Transverse colon (tissue), 4 donors: ENCODE results near the gene ZNF283. TPM values are rescaled to one million over a fixed set of nuclear protein-coding genes. Genes with fewer than 3 reads are reported as not detected.
A peak's percentile ranks its signal among the peaks of the same experiment; 100 is the strongest.

Source experiments
- DNase-seq: peaks from one replicate; pipeline ENCODE4 v3.0.0-alpha.2; 2019
- H3K27ac ChIP-seq, 4 donors: fragments of 200-600 bp; sonication (generic); 2 replicates each; pipeline ENCODE4 v1.5.1; 2016 to 2018; ENCODE audit warnings: inconsistent platforms in 4 of 4
- H3K27me3 ChIP-seq: fragments of 200-600 bp; sonication (generic); 2 replicates; pipeline ENCODE4 v1.5.1; 2017; ENCODE audit warnings: inconsistent platforms
- H3K36me3 ChIP-seq, 4 donors: fragments of 200-600 bp; sonication (generic); 2 replicates each; pipeline ENCODE4 v1.5.1; 2017 to 2019; ENCODE audit warnings: inconsistent platforms in 4 of 4
- H3K4me1 ChIP-seq, 4 donors: fragments of 200-600 bp; sonication (generic); 2 replicates each; pipeline ENCODE4 v1.5.1; 2017 to 2020; ENCODE audit warnings: inconsistent platforms in 4 of 4
- H3K4me3 ChIP-seq, 4 donors: fragments of 200-600 bp; sonication (generic); 1 replicate in 1 of 4; 2 replicates in 3 of 4; pipeline versions ENCODE4 v1.5.1 to v1.6.1; 2017 to 2019; ENCODE audit warnings: inconsistent platforms in 4 of 4
- H3K9me3 ChIP-seq, 2 donors: fragments of 200-600 bp; sonication (generic); 2 replicates each; pipeline ENCODE4 v1.5.1; 2017 to 2019; ENCODE audit warnings: inconsistent platforms in 2 of 2
- CTCF ChIP-seq, 5 experiments: fragments of 200-600 bp in 3 of 5; fragments of 450-650 bp in 2 of 5; sonication (generic) in 3 of 5; IDR thresholded peaks; 1 replicate in 2 of 5; 2 replicates in 3 of 5; pipeline ENCODE4 v1.5.1; 2016 to 2017; ENCODE audit warnings: antibody characterized with exemption in 5 of 5, inconsistent platforms in 3 of 5, mild to moderate bottlenecking in 2 of 5, moderate library complexity in 1 of 5
- EP300 ChIP-seq: sonication (generic); formaldehyde crosslinking; IDR thresholded peaks from one replicate; pipeline ENCODE4 v1.6.1; 2017; ENCODE audit warnings: antibody characterized with exemption, low read depth
- POLR2A ChIP-seq: fragments of 450-650 bp; IDR thresholded peaks from one replicate; pipeline ENCODE4 v1.6.1; 2016; ENCODE audit warnings: antibody characterized with exemption, mild to moderate bottlenecking, moderate library complexity
- POLR2AphosphoS5 ChIP-seq, 3 donors: sonication (generic); formaldehyde crosslinking; IDR thresholded peaks; one replicate each; pipeline ENCODE4 v1.6.1; 2016; ENCODE audit warnings: antibody characterized with exemption in 3 of 3
- WGBS, 2 donors: methylation state at CpG; one replicate each; pipeline ENCODE4 v1.1.5; 2018; ENCODE audit warnings: low coverage in 1 of 2; 5-methylcytosine and 5-hydroxymethylcytosine counted together
- in situ Hi-C, 4 donors: fragments of 200-750 bp; cut with MboI; loops; one replicate each; pipeline versions ENCODE4 v1.15.0 to v1.15.1; 2017; ENCODE audit warnings: low sequenced_read_pairs in 3 of 4, low pct_ligation_motif_present in 1 of 4, low pct_unique_long_range_greater_than_20kb in 1 of 4
- intact Hi-C: fragments of 100-400 bp; cut with DNase I; formaldehyde crosslinking; loops from one replicate; pipeline ENCODE4 v1.15.1; 2023; ENCODE audit warnings: low total_unique reads
- total RNA-seq, 4 donors: library from RNA; depleted of rRNA; stranded (reverse); fragments of >200 nt; gene quantifications; one replicate each; pipeline ENCODE4 v1.1.0, GENCODE V29; 2016

Gene ZNF283
- total RNA-seq, 4 donors from 2014 or later, result 10.9 to 168 (median 17.8) TPM

GRCh38 chr19:43780706-43781525 is 46.2 kb upstream of the ZNF283 start, which contains the start of gene KCNN4:
Gene KCNN4, minus strand, starts transcription at chr19:43780973. Its CDS starts 112 bp downstream, at chr19:43780861.
- Histone ChIP-seq H3K4me3 (peak within 1 kb of the TSS in 3 of 4 donors; percentile 19 to 52 (median 43)), H3K4me1 (peaks cover 34 to 75% (median 51%) of the 10 kb centered on the region in 4 donors), H3K27me3 (no peaks in the 10 kb centered on the region), H3K36me3 (no peaks in the 10 kb centered on the region), H3K9me3 (no peaks in the 10 kb centered on the region), H3K27ac (peak within 1 kb of the TSS; percentile 82 to 86 (median 84))
- peak; percentile 88 for DNase-seq
- intact Hi-C loops, result loop anchor here (5.0 kb wide), 1 partner anchor 34 kb away; no protein-coding TSS in a partner anchor
- in situ Hi-C loops, result no loop called here
- 6% methylated on average over 16 of the region's 19 CpGs; no CpG with 5 or more reads in 1 of the 2 donors for WGBS, 2 donors
- TF ChIP-seq CTCF (IDR thresholded peaks at IDR 0.05), result no peak
- TF ChIP-seq POLR2A, result peak; percentile 94
- TF ChIP-seq POLR2AphosphoS5 (IDR thresholded peaks at IDR 0.05), result peak; percentile 83 to 96 (median 96)
- no peak for TF ChIP-seq EP300

- 75 to 77% methylated on average over 4 to 14 of the region's 14 CpGs for WGBS, 2 donors
- intact Hi-C loops, result loop anchor here (5.0 kb wide), 1 partner anchor 34 kb away; no protein-coding TSS in a partner anchor
- H3K27ac ChIP-seq, result peak overlapping the region; percentile 82 to 86 (median 84)
- H3K9me3 ChIP-seq, result no peaks in the 10 kb centered on the region
- H3K4me1 ChIP-seq, result peaks cover 30 to 68% (median 51%) of the 10 kb centered on the region in 4 donors
- no peaks in the 10 kb centered on the region for H3K27me3 ChIP-seq
- TF ChIP-seq POLR2AphosphoS5 (IDR thresholded peaks at IDR 0.05) (no peak), EP300 (no peak), CTCF (IDR thresholded peaks at IDR 0.05) (no peak), POLR2A (no peak)
- no peaks in the 10 kb centered on the region for H3K36me3 ChIP-seq
- no peak for DNase-seq
- in situ Hi-C loops, result no loop called here
- no peak overlapping the region for H3K4me3 ChIP-seq
These were observed 45.4 kb upstream of the ZNF283 start for GRCh38 chr19:43781630-43782310.

- no peak overlapping the region for H3K4me3 ChIP-seq
- no peaks in the 10 kb centered on the region for H3K36me3 ChIP-seq
- peaks cover 30 to 64% (median 49%) of the 10 kb centered on the region in 4 donors for H3K4me1 ChIP-seq
- in situ Hi-C loops, result no loop called here
- TF ChIP-seq POLR2A (no peak), CTCF (IDR thresholded peaks at IDR 0.05) (no peak), EP300 (no peak), POLR2AphosphoS5 (IDR thresholded peaks at IDR 0.05) (no peak)
- DNase-seq, result no peak
- H3K27me3 ChIP-seq, result no peaks in the 10 kb centered on the region
- H3K9me3 ChIP-seq, result no peaks in the 10 kb centered on the region
- 0 to 31% methylated on average over 1 to 8 of the region's 8 CpGs for WGBS, 2 donors
- intact Hi-C loops, result loop anchor here (5.0 kb wide), 1 partner anchor 35 kb away; no protein-coding TSS in a partner anchor
- H3K27ac ChIP-seq, result peak overlapping the region in 3 of 4 donors; percentile 44 to 67 (median 47)
These were observed 44.8 kb upstream of the ZNF283 start for GRCh38 chr19:43782311-43782660.

GRCh38 chr19:43782689-43783231 is 44.4 kb upstream of the ZNF283 start:
- intact Hi-C loops (loop anchor here (5.0 kb wide), 1 partner anchor 35 kb away; no protein-coding TSS in a partner anchor), in situ Hi-C loops (no loop called here)
- TF ChIP-seq POLR2A (peak; percentile 39), CTCF (IDR thresholded peaks at IDR 0.05) (no peak)
- no peaks in the 10 kb centered on the region for H3K27me3 ChIP-seq
- H3K4me3 ChIP-seq, result no peak overlapping the region
- WGBS, 2 donors, result 39% methylated on average over 24 of the region's 24 CpGs; no CpG with 5 or more reads in 1 of the 2 donors
- peaks cover 25 to 60% (median 46%) of the 10 kb centered on the region in 4 donors for H3K4me1 ChIP-seq
- peak; percentile 88 for DNase-seq
- no peaks in the 10 kb centered on the region for H3K9me3 ChIP-seq
- no peaks in the 10 kb centered on the region for H3K36me3 ChIP-seq
- peak overlapping the region; percentile 25 to 67 (median 46) for H3K27ac ChIP-seq
